GM12878 (cell line): Measurements from ENCODE around the gene NRXN3. TPM values are rescaled to one million over a fixed set of nuclear protein-coding genes. Genes with fewer than 3 reads are reported as not detected.

Experiments used
- ATAC-seq: fragments of 200-7000 bp; cut with Tn5 transposase; 3 replicates; pipeline ENCODE4 v1.9.1; 2020; ENCODE audit warnings: mild to moderate bottlenecking, moderate library complexity
- BruUV-seq: library from RNA; stranded (reverse); fragments of 400-500 nt; replicated peaks from 2 replicates; lab custom pipeline; 2021; lab: Mats Ljungman, UMichigan
- CTCF ChIA-PET: fragments of 300-600 bp; sonication (Branson Sonifier 250); formaldehyde crosslinking; extraction: SDS; loops from one replicate; lab custom pipeline; 2021; ENCODE audit warnings: inconsistent platforms; lab: Yijun Ruan, JAX
- POLR2A ChIA-PET: fragments of 350-600 bp; formaldehyde crosslinking; extraction: SDS; loops from one replicate; lab custom pipeline; 2021; ENCODE audit warnings: inconsistent platforms; lab: Charles Lee
- RAD21 ChIA-PET: fragments of 300-600 bp; sonication (Branson Sonifier 250); formaldehyde crosslinking; loops from one replicate; lab custom pipeline; 2023; ENCODE audit warnings: antibody characterized with exemption; ENCODE audit not compliant: unreplicated experiment; lab: Charles Lee
- SMC1A ChIA-PET: fragments of 300-600 bp; sonication (Branson Sonifier 250); formaldehyde crosslinking; loops from one replicate; lab custom pipeline; 2023; ENCODE audit not compliant: unreplicated experiment, uncharacterized antibody; lab: Charles Lee
- DNase-seq: peaks from one replicate; pipeline ENCODE4 v3.0.0-alpha.2; 2011; ENCODE audit warnings: low read depth, low spot score
- FAIRE-seq: peaks from 3 replicates; lab custom pipeline; 2011; peaks lifted over from hg19 to GRCh38; lab: Jason Lieb, UNC
- H2AFZ ChIP-seq: 2 replicates; pipeline ENCODE4 v1.6.0; 2011; ENCODE audit warnings: low read depth, low read length, control low read depth; ENCODE audit not compliant: control insufficient read depth
- H3K27ac ChIP-seq: 2 replicates; pipeline ENCODE4 v1.5.1; 2011; ENCODE audit warnings: control low read depth; ENCODE audit not compliant: control insufficient read depth, insufficient read depth
- H3K27me3 ChIP-seq, 2 experiments: replicated peaks in 1 of 2; 2 replicates each; pipeline versions ENCODE4 v1.6.0 to v1.6.1; 2011; ENCODE audit warnings: low read length in 1 of 2; ENCODE audit not compliant: control insufficient read depth in 2 of 2, insufficient read depth in 2 of 2
- H3K36me3 ChIP-seq, 2 experiments: 2 replicates each; pipeline ENCODE4 v1.5.1; 2011; ENCODE audit warnings: low read length in 1 of 2; ENCODE audit not compliant: control insufficient read depth in 2 of 2, insufficient read depth in 2 of 2
- H3K4me1 ChIP-seq: 2 replicates; pipeline ENCODE4 v1.6.1; 2011; ENCODE audit warnings: mild to moderate bottlenecking, low read length, moderate library complexity, mixed read lengths; ENCODE audit not compliant: control insufficient read depth, insufficient read depth
- H3K4me2 ChIP-seq: 2 replicates; pipeline ENCODE4 v1.6.0; 2011; ENCODE audit warnings: control low read depth; ENCODE audit not compliant: control insufficient read depth, insufficient read depth
- H3K4me3 ChIP-seq: fragments of 200-600 bp; sonication (generic); 2 replicates; pipeline ENCODE4 v1.5.1; 2016
- H3K79me2 ChIP-seq: 2 replicates; pipeline ENCODE4 v1.6.0; 2011; ENCODE audit warnings: low read length; ENCODE audit not compliant: control insufficient read depth, insufficient read depth
- H3K9ac ChIP-seq: 2 replicates; pipeline ENCODE4 v1.8.0; 2011; ENCODE audit warnings: low read length, control low read depth, mixed read lengths; ENCODE audit not compliant: control insufficient read depth, insufficient read depth
- H3K9me3 ChIP-seq: replicated peaks from 3 replicates; pipeline ENCODE4 v1.5.1; 2011; ENCODE audit warnings: mild to moderate bottlenecking, low read length; ENCODE audit not compliant: control insufficient read depth, insufficient read depth
- H4K20me1 ChIP-seq: 2 replicates; pipeline ENCODE4 v1.6.0; 2011; ENCODE audit not compliant: control insufficient read depth, insufficient read depth
- ATF7 ChIP-seq: fragments of 450-650 bp; IDR thresholded peaks from 2 replicates; pipeline ENCODE4 v1.6.1; 2016; ENCODE audit warnings: low read depth, mild to moderate bottlenecking
- CREM ChIP-seq: IDR thresholded peaks from 2 replicates; pipeline ENCODE4 v1.6.1; 2014; ENCODE audit warnings: antibody characterized with exemption, low read depth
- EZH2 ChIP-seq: IDR thresholded peaks from 2 replicates; pipeline ENCODE4 v1.6.1; 2012; ENCODE audit warnings: low read depth, mild to moderate bottlenecking, control low read depth, inconsistent platforms, low read length, borderline replicate concordance; ENCODE audit not compliant: control insufficient read depth
- HDAC6 ChIP-seq: fragments of 200-600 bp; sonication (generic); IDR thresholded peaks from one replicate; pipeline ENCODE4 v1.8.0; 2017; ENCODE audit warnings: antibody characterized with exemption; ENCODE audit not compliant: unreplicated experiment
- IKZF2 ChIP-seq, 2 experiments: fragments of 450-650 bp; IDR thresholded peaks; 2 replicates each; pipeline ENCODE4 v1.6.1; 2017; ENCODE audit warnings: mild to moderate bottlenecking in 2 of 2, moderate library complexity in 2 of 2
- LARP7 ChIP-seq: fragments of 450-650 bp; IDR thresholded peaks from 2 replicates; pipeline ENCODE4 v1.6.1; 2017; ENCODE audit warnings: mild to moderate bottlenecking
- MXI1 ChIP-seq: fragments of 150-350 bp; IDR thresholded peaks from 2 replicates; pipeline ENCODE4 v1.6.1; 2011; ENCODE audit warnings: low read depth, mild to moderate bottlenecking, inconsistent platforms, low read length, improper control_type of control experiment
- NFIC ChIP-seq: IDR thresholded peaks from 2 replicates; pipeline ENCODE4 v1.6.1; 2012; ENCODE audit warnings: low read depth, mild to moderate bottlenecking, inconsistent platforms, low read length, moderate library complexity
- NR2C1 ChIP-seq: fragments of 450-650 bp; IDR thresholded peaks from 2 replicates; pipeline ENCODE4 v1.6.1; 2017; ENCODE audit warnings: antibody characterized with exemption, mild to moderate bottlenecking, moderate library complexity
- REST ChIP-seq: IDR thresholded peaks from 2 replicates; pipeline ENCODE4 v1.6.1; 2012; ENCODE audit warnings: mild to moderate bottlenecking, low read depth, low read length
- SRF ChIP-seq, 2 experiments: IDR thresholded peaks; 2 replicates each; pipeline ENCODE4 v1.6.1; 2011; ENCODE audit warnings: low read depth in 2 of 2, low read length in 2 of 2, mild to moderate bottlenecking in 1 of 2, moderate library complexity in 1 of 2
- STAT3 ChIP-seq: IDR thresholded peaks from 2 replicates; pipeline ENCODE4 v1.6.1; 2011; ENCODE audit warnings: low read depth, low read length, improper control_type of control experiment
- TCF12 ChIP-seq: IDR thresholded peaks from 2 replicates; pipeline ENCODE4 v1.6.1; 2011; ENCODE audit warnings: low read depth, mild to moderate bottlenecking, low read length
- WGBS: methylation state at CpG from one replicate; pipeline ENCODE4 v1.1.6; 2016; ENCODE audit warnings: low lambda C conversion rate; ENCODE audit not compliant: insufficient replicate concordance, insufficient coverage; ENCODE audit errors: missing lambda C conversion rate; 5-methylcytosine and 5-hydroxymethylcytosine counted together
- in situ Hi-C: fragments of 300-500 bp; cut with MboI; formaldehyde crosslinking; loops from 9 replicates; pipeline ENCODE4 v1.14.3; 2018; ENCODE audit warnings: mixed read lengths
- intact Hi-C: fragments of 100-400 bp; cut with micrococcal nuclease; formaldehyde crosslinking; loops from one replicate; pipeline ENCODE4 v1.14.2; 2022; ENCODE audit not compliant: unreplicated experiment
- polyA plus RNA-seq, 11 experiments: library from polyadenylated mRNA; depleted of rRNA in 4 of 11; unstranded in 6 of 11; stranded (reverse) in 5 of 11; fragments of >200 nt; fragmentation: Nextera tagmentation in 4 of 11; fragmentation: Illumina TruSeq in 1 of 11; extraction: Ambion mirVana in 4 of 11; extraction: Trizol in 1 of 11; gene quantifications; 1 replicate in 1 of 11; 2 replicates in 10 of 11; pipeline versions ENCODE4 v1.2.1 to v1.2.3, GENCODE V29; 2011 to 2016; ENCODE audit warnings: inconsistent platforms in 2 of 11, missing spikeins in 2 of 11, low read depth in 1 of 11
- total RNA-seq, 4 experiments: library from RNA; depleted of rRNA in 3 of 4; stranded (reverse); fragments of >200 nt in 3 of 4; fragmentation: Illumina TruSeq in 1 of 4; extraction: Trizol in 1 of 4; gene quantifications; 2 replicates each; pipeline versions ENCODE4 v1.2.1 to v1.2.3, GENCODE V29; 2013 to 2021
- TF ChIP-seq, protein P1 (sequence below): IDR thresholded peaks from 2 replicates; pipeline ENCODE4 v1.6.1; 2012; ENCODE audit warnings: low read length, inconsistent platforms
- TF ChIP-seq, protein P2 (sequence below): IDR thresholded peaks from 2 replicates; pipeline ENCODE4 v1.6.1; 2012; ENCODE audit warnings: improper control_type of control experiment, low read depth, low read length; ENCODE audit not compliant: insufficient replicate concordance

NRXN3 gene
- total and polyA plus RNA-seq, 10 of the 15 experiments (the other 5 are each of a cell fraction or from before 2014, with no cell fraction given): 0.52 to 3.3 (median 1.4) TPM

DNA sequence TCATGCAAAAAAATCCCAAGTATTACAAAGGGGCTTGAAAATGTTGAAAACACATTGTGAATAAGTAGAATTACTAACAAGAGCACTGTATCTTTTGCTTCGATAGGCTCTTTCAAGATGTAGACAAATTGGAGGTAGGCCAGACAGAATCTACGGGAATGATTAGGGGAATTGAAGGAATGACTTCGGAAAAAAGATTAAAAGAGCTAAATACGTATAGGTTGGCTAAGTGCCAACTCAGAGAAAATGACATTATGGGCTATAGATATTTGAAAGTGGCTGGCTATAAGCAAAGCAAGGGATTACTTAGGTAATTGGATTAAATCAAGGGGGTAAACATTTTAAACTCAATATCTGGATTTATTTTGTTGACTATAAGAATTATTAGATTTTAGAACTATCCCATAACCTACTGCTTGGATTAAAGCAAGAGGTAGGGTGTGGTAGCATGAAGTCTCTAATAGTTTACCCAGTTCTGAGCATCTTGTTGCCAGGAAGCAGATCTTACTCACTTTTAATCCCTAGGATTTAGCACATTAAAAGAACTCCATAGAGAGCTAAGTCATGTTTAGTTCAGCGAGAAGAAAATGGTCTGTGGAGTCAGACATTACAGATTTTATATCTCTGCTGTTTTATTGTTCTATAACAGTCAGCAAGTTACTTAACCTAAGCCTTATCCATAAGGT lies 1551.4 kb downstream of the NRXN3 start:
- 12% methylated on average over 5 of the region's 5 CpGs for WGBS
- H3K4me3 ChIP-seq: no peak overlapping the region
- no peak overlapping the region for H2AFZ ChIP-seq
- no peaks in the 10 kb centered on the region for H3K9me3 ChIP-seq
- no peaks in the 10 kb centered on the region for H3K4me1 ChIP-seq
- no peaks in the 10 kb centered on the region for H3K27me3 ChIP-seq
- ATAC-seq (no peak), FAIRE-seq (no peak), DNase-seq (no peak)
- SMC1A ChIA-PET: no interaction called here
- CTCF ChIA-PET: no interaction called here
- H3K4me2 ChIP-seq: no peak overlapping the region
- no peak overlapping the region for H3K9ac ChIP-seq
- no TSS peak for BruUV-seq
- POLR2A ChIA-PET: no interaction called here
- no peak overlapping the region for H3K27ac ChIP-seq
- in situ Hi-C loops: no loop called here
- H3K79me2 ChIP-seq: no peaks in the 10 kb centered on the region
- H3K36me3 ChIP-seq: no peaks in the 10 kb centered on the region
- RAD21 ChIA-PET: no interaction called here
- intact Hi-C loops: no loop called here
- no peaks in the 10 kb centered on the region for H4K20me1 ChIP-seq
- TF ChIP-seq, protein P1, sequence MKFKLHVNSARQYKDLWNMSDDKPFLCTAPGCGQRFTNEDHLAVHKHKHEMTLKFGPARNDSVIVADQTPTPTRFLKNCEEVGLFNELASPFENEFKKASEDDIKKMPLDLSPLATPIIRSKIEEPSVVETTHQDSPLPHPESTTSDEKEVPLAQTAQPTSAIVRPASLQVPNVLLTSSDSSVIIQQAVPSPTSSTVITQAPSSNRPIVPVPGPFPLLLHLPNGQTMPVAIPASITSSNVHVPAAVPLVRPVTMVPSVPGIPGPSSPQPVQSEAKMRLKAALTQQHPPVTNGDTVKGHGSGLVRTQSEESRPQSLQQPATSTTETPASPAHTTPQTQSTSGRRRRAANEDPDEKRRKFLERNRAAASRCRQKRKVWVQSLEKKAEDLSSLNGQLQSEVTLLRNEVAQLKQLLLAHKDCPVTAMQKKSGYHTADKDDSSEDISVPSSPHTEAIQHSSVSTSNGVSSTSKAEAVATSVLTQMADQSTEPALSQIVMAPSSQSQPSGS: no peak
- TF ChIP-seq TCF12: no peak
- TF ChIP-seq, protein P2, sequence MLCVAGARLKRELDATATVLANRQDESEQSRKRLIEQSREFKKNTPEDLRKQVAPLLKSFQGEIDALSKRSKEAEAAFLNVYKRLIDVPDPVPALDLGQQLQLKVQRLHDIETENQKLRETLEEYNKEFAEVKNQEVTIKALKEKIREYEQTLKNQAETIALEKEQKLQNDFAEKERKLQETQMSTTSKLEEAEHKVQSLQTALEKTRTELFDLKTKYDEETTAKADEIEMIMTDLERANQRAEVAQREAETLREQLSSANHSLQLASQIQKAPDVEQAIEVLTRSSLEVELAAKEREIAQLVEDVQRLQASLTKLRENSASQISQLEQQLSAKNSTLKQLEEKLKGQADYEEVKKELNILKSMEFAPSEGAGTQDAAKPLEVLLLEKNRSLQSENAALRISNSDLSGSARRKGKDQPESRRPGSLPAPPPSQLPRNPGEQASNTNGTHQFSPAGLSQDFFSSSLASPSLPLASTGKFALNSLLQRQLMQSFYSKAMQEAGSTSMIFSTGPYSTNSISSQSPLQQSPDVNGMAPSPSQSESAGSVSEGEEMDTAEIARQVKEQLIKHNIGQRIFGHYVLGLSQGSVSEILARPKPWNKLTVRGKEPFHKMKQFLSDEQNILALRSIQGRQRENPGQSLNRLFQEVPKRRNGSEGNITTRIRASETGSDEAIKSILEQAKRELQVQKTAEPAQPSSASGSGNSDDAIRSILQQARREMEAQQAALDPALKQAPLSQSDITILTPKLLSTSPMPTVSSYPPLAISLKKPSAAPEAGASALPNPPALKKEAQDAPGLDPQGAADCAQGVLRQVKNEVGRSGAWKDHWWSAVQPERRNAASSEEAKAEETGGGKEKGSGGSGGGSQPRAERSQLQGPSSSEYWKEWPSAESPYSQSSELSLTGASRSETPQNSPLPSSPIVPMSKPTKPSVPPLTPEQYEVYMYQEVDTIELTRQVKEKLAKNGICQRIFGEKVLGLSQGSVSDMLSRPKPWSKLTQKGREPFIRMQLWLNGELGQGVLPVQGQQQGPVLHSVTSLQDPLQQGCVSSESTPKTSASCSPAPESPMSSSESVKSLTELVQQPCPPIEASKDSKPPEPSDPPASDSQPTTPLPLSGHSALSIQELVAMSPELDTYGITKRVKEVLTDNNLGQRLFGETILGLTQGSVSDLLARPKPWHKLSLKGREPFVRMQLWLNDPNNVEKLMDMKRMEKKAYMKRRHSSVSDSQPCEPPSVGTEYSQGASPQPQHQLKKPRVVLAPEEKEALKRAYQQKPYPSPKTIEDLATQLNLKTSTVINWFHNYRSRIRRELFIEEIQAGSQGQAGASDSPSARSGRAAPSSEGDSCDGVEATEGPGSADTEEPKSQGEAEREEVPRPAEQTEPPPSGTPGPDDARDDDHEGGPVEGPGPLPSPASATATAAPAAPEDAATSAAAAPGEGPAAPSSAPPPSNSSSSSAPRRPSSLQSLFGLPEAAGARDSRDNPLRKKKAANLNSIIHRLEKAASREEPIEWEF: no peak
- TF ChIP-seq EZH2: no peak
- no peak for TF ChIP-seq NR2C1
- no peak for TF ChIP-seq LARP7
- no peak for TF ChIP-seq IKZF2 (IDR thresholded peaks at IDR 0.05)
- TF ChIP-seq MXI1: no peak
- TF ChIP-seq HDAC6: no peak
- TF ChIP-seq SRF (IDR thresholded peaks at IDR 0.05; ENCODE audit: low read depth in 2 of 2, low read length in 2 of 2): no peak
- TF ChIP-seq CREM: no peak
- no peak for TF ChIP-seq ATF7
- no peak for TF ChIP-seq REST
- no peak for TF ChIP-seq STAT3
- TF ChIP-seq NFIC: no peak
